Keratinocyte (primary cell): ENCODE measurements around the gene DBNL. TPM values are rescaled to one million over a fixed set of nuclear protein-coding genes. Genes with fewer than 3 reads are reported as not detected.

Source experiments
- DNase-seq: peaks from one replicate; pipeline ENCODE4 v3.0.0-alpha.2; 2011; ENCODE audit warnings: low read depth, missing footprints, low spot score
- FAIRE-seq: peaks from 2 replicates; lab custom pipeline; 2011; peaks lifted over from hg19 to GRCh38; lab: Jason Lieb, UNC
- H2AFZ ChIP-seq: 2 replicates; pipeline ENCODE4 v1.6.0; 2012; ENCODE audit warnings: low read length, control low read depth, inconsistent platforms; ENCODE audit not compliant: control insufficient read depth
- H3K27ac ChIP-seq: 2 replicates; pipeline ENCODE4 v1.5.1; 2011; ENCODE audit warnings: low read length; ENCODE audit not compliant: control insufficient read depth, insufficient read depth
- H3K27me3 ChIP-seq: 3 replicates; pipeline ENCODE4 v1.6.0; 2011; ENCODE audit warnings: low read length; ENCODE audit not compliant: control insufficient read depth, insufficient read depth; ENCODE audit errors: extremely low read depth
- H3K36me3 ChIP-seq, 2 experiments: 2 replicates in 1 of 2; 3 replicates in 1 of 2; pipeline ENCODE4 v1.5.1; 2011; ENCODE audit warnings: low read length in 2 of 2, mild to moderate bottlenecking in 1 of 2; ENCODE audit not compliant: control insufficient read depth in 2 of 2, insufficient read depth in 2 of 2; ENCODE audit errors: extremely low read depth in 1 of 2
- H3K4me1 ChIP-seq: 3 replicates; pipeline ENCODE4 v1.5.1; 2011; ENCODE audit warnings: low read length; ENCODE audit not compliant: control insufficient read depth, insufficient read depth; ENCODE audit errors: extremely low read depth
- H3K4me2 ChIP-seq: 3 replicates; pipeline ENCODE4 v1.6.0; 2011; ENCODE audit warnings: low read depth, low read length; ENCODE audit not compliant: control insufficient read depth, insufficient read depth; ENCODE audit errors: extremely low read depth
- H3K4me3 ChIP-seq, 3 experiments: fragments of 200-600 bp in 1 of 3; sonication (generic) in 1 of 3; 2 replicates in 2 of 3; 3 replicates in 1 of 3; pipeline ENCODE4 v1.5.1; 2011 to 2016; ENCODE audit warnings: low read length in 3 of 3, mild to moderate bottlenecking in 3 of 3, control low read depth in 2 of 3, inconsistent platforms in 1 of 3, low read depth in 1 of 3, mixed read lengths in 1 of 3, mixed run types in 1 of 3, moderate library complexity in 1 of 3; ENCODE audit not compliant: control insufficient read depth in 2 of 3, insufficient read depth in 2 of 3; ENCODE audit errors: extremely low read depth in 1 of 3
- H3K79me2 ChIP-seq: 2 replicates; pipeline ENCODE4 v1.6.0; 2012; ENCODE audit warnings: low read length; ENCODE audit not compliant: control insufficient read depth, insufficient read depth
- H3K9ac ChIP-seq: 3 replicates; pipeline ENCODE4 v1.6.0; 2011; ENCODE audit warnings: low read length; ENCODE audit not compliant: control insufficient read depth, insufficient read depth; ENCODE audit errors: extremely low read depth
- H3K9me1 ChIP-seq: 3 replicates; pipeline ENCODE4 v1.6.0; 2011; ENCODE audit warnings: low read length; ENCODE audit not compliant: control insufficient read depth, insufficient read depth; ENCODE audit errors: extremely low read depth
- H3K9me3 ChIP-seq: 2 replicates; pipeline ENCODE4 v1.5.1; 2012; ENCODE audit warnings: low read depth, low read length; ENCODE audit not compliant: control insufficient read depth
- H4K20me1 ChIP-seq: 3 replicates; pipeline ENCODE4 v1.6.0; 2011; ENCODE audit warnings: low read length; ENCODE audit not compliant: control insufficient read depth, insufficient read depth; ENCODE audit errors: extremely low read depth
- CTCF ChIP-seq, 3 experiments: IDR thresholded peaks in 1 of 3; conservative IDR thresholded peaks in 1 of 3; optimal IDR thresholded peaks in 1 of 3; 2 replicates in 2 of 3; 3 replicates in 1 of 3; pipeline versions ENCODE3 to v1.5.1; 2011; ENCODE audit warnings: low read length in 3 of 3, mild to moderate bottlenecking in 3 of 3, moderate library complexity in 2 of 3, control low read depth in 1 of 3, inconsistent platforms in 1 of 3; ENCODE audit not compliant: insufficient read depth in 2 of 3; ENCODE audit errors: extremely low read depth in 1 of 3
- EZH2 ChIP-seq: IDR thresholded peaks from one replicate; pipeline ENCODE4 v1.6.1; 2012; ENCODE audit warnings: inconsistent platforms, mild to moderate bottlenecking, low read length, moderate library complexity
- dilution Hi-C: fragments of 300-500 bp; cut with MboI; formaldehyde crosslinking; loops from one replicate; pipeline ENCODE4 v1.7.0; 2020; ENCODE audit warnings: low sequenced_read_pairs; ENCODE audit not compliant: extremely low pct_ligation_motif_present
- polyA plus RNA-seq, 5 experiments: library from polyadenylated mRNA; depleted of rRNA in 3 of 5; stranded (reverse) in 3 of 5; stranded (forward) in 1 of 5; unstranded in 1 of 5; fragments of >200 nt; gene quantifications; 1 replicate in 1 of 5; 2 replicates in 3 of 5; 3 replicates in 1 of 5; pipeline versions ENCODE4 v1.2.1 to v1.2.3, GENCODE V29; 2011 to 2012; ENCODE audit warnings: missing spikeins in 2 of 5, low read depth in 1 of 5, low replicate concordance in 1 of 5

Gene DBNL
- polyA plus RNA-seq, 1 donor (not counting 4 experiments of a cell fraction or from before 2014, with no cell fraction given) = 76.1 TPM

- Histone ChIP-seq H4K20me1 (no peaks in the 10 kb centered on the region), H3K4me2 (no peak overlapping the region), H3K4me1 (peaks cover 25% of the 10 kb centered on the region), H3K27me3 (peaks cover 11% of the 10 kb centered on the region), H2AFZ (no peak overlapping the region), H3K79me2 (no peaks in the 10 kb centered on the region), H3K9me3 (no peaks in the 10 kb centered on the region), H3K27ac (no peak overlapping the region), H3K4me3 (no peak overlapping the region), H3K36me3 (no peaks in the 10 kb centered on the region), H3K9ac (no peak overlapping the region), H3K9me1 (no peaks in the 10 kb centered on the region)
- dilution Hi-C loops = no loop called here
- FAIRE-seq (peak; percentile 86), DNase-seq (no peak)
- no peak for TF ChIP-seq CTCF (optimal IDR thresholded peaks at IDR 0.05 in 1 of 3, IDR thresholded peaks at IDR 0.05 in 1 of 3, conservative IDR thresholded peaks at IDR 0.05 in 1 of 3; ENCODE audit: extremely low read depth in 1 of 3, insufficient read depth in 2 of 3, low read length in 3 of 3)
- peak; percentile 47 for TF ChIP-seq EZH2
These were observed 60.6 kb downstream of the DBNL start for GRCh38 chr7:44104860-44105771.

- Histone ChIP-seq H3K4me2 (no peak overlapping the region), H3K9ac (no peak overlapping the region), H4K20me1 (no peaks in the 10 kb centered on the region), H3K27me3 (peaks cover 11% of the 10 kb centered on the region), H3K36me3 (no peaks in the 10 kb centered on the region), H3K4me3 (no peak overlapping the region), H3K9me3 (no peaks in the 10 kb centered on the region), H3K4me1 (peaks cover 25% of the 10 kb centered on the region), H3K9me1 (no peaks in the 10 kb centered on the region), H3K79me2 (no peaks in the 10 kb centered on the region), H2AFZ (no peak overlapping the region), H3K27ac (no peak overlapping the region)
- TF ChIP-seq CTCF (optimal IDR thresholded peaks at IDR 0.05 in 1 of 3, IDR thresholded peaks at IDR 0.05 in 1 of 3, conservative IDR thresholded peaks at IDR 0.05 in 1 of 3; ENCODE audit: extremely low read depth in 1 of 3, insufficient read depth in 2 of 3, low read length in 3 of 3) = no peak
- TF ChIP-seq EZH2 = no peak
- dilution Hi-C loops = no loop called here
- no peak for FAIRE-seq
- DNase-seq = no peak
These were observed 61.3 kb downstream of the DBNL start for GRCh38 chr7:44105832-44106231.
